ENCODE data around the gene MYH11.

Gene MYH11

GRCh38 chr16:15726715-15727114 lies 130.1 kb downstream of the MYH11 start:
- DNase-seq (ENCODE audit: insufficient read length, low spot score) (no peak), FAIRE-seq (no peak)
- TF ChIP-seq POU2F2 (IDR thresholded peaks at IDR 0.05; ENCODE audit: low read depth, low read length) = no peak
- no peak for TF ChIP-seq POLR2AphosphoS5 (IDR thresholded peaks at IDR 0.05; ENCODE audit: low read depth, low read length)
- no peak for TF ChIP-seq TAF1 (IDR thresholded peaks at IDR 0.05; ENCODE audit: low read depth, low read length)
- no peak for TF ChIP-seq POLR2A (IDR thresholded peaks at IDR 0.05; ENCODE audit: low read depth, low read length)
- no peak for TF ChIP-seq SPI1 (IDR thresholded peaks at IDR 0.05; ENCODE audit: low read depth, low read length)
- TF ChIP-seq PAX5 (IDR thresholded peaks at IDR 0.05; ENCODE audit: insufficient read depth, low read length, severe bottlenecking) = no peak

- DNase-seq (ENCODE audit: insufficient read length, low spot score) = no peak
- TF ChIP-seq POLR2AphosphoS5 (IDR thresholded peaks at IDR 0.05; ENCODE audit: low read depth, low read length) (no peak), SPI1 (IDR thresholded peaks at IDR 0.05; ENCODE audit: low read depth, low read length) (no peak), POU2F2 (IDR thresholded peaks at IDR 0.05; ENCODE audit: low read depth, low read length) (no peak), PAX5 (IDR thresholded peaks at IDR 0.05; ENCODE audit: insufficient read depth, low read length, severe bottlenecking) (no peak), POLR2A (IDR thresholded peaks at IDR 0.05; ENCODE audit: low read depth, low read length) (0 out of 2 replicates have a peak, but pooled peaks have one; percentile 16), TAF1 (IDR thresholded peaks at IDR 0.05; ENCODE audit: low read depth, low read length) (no peak)
- FAIRE-seq = no peak
Observed at GRCh38 chr16:15725641-15726240, 131.1 kb downstream of the MYH11 start.

- DNase-seq (ENCODE audit: insufficient read length, low spot score) = no peak
- no peak; the same call in 1 of the 2 replicates for TF ChIP-seq POLR2AphosphoS5 (IDR thresholded peaks at IDR 0.05; ENCODE audit: low read depth, low read length)
- no peak for FAIRE-seq
Observed at GRCh38 chr16:15723808-15724207, 133.0 kb downstream of the MYH11 start.

- TF ChIP-seq POU2F2 (IDR thresholded peaks at IDR 0.05; ENCODE audit: low read depth, low read length) = no peak
- no peak for TF ChIP-seq SPI1 (IDR thresholded peaks at IDR 0.05; ENCODE audit: low read depth, low read length)
- no peak for DNase-seq (ENCODE audit: insufficient read length, low spot score)
- FAIRE-seq = no peak
Observed at GRCh38 chr16:15721018-15721417, 135.8 kb downstream of the MYH11 start.

GRCh38 chr16:15716694-15717447 lies 140.0 kb downstream of the MYH11 start:
- no peak for DNase-seq (ENCODE audit: insufficient read length, low spot score)
- FAIRE-seq = no peak
- TF ChIP-seq TAF1 (IDR thresholded peaks at IDR 0.05; ENCODE audit: low read depth, low read length) = no peak
- no peak for TF ChIP-seq POLR2A (IDR thresholded peaks at IDR 0.05; ENCODE audit: low read depth, low read length)
- TF ChIP-seq POLR2AphosphoS5 (IDR thresholded peaks at IDR 0.05; ENCODE audit: low read depth, low read length) = no peak
- TF ChIP-seq POU2F2 (IDR thresholded peaks at IDR 0.05; ENCODE audit: low read depth, low read length) = no peak
- no peak for TF ChIP-seq PAX5 (IDR thresholded peaks at IDR 0.05; ENCODE audit: insufficient read depth, low read length, severe bottlenecking)
- TF ChIP-seq SPI1 (IDR thresholded peaks at IDR 0.05; ENCODE audit: low read depth, low read length) = no peak

- TF ChIP-seq PAX5 (IDR thresholded peaks at IDR 0.05; ENCODE audit: insufficient read depth, low read length, severe bottlenecking) = no peak
- TF ChIP-seq POU2F2 (IDR thresholded peaks at IDR 0.05; ENCODE audit: low read depth, low read length) = no peak
- TF ChIP-seq SPI1 (IDR thresholded peaks at IDR 0.05; ENCODE audit: low read depth, low read length) = no peak
- TF ChIP-seq POLR2AphosphoS5 (IDR thresholded peaks at IDR 0.05; ENCODE audit: low read depth, low read length) = no peak
- DNase-seq (ENCODE audit: insufficient read length, low spot score) (no peak), FAIRE-seq (no peak)
Observed at GRCh38 chr16:15715221-15715620, 141.6 kb downstream of the MYH11 start.

- no peak for TF ChIP-seq TAF1 (IDR thresholded peaks at IDR 0.05; ENCODE audit: low read depth, low read length)
- TF ChIP-seq SPI1 (IDR thresholded peaks at IDR 0.05; ENCODE audit: low read depth, low read length) = no peak
- no peak for TF ChIP-seq POU2F2 (IDR thresholded peaks at IDR 0.05; ENCODE audit: low read depth, low read length)
- no peak for TF ChIP-seq POLR2AphosphoS5 (IDR thresholded peaks at IDR 0.05; ENCODE audit: low read depth, low read length)
- TF ChIP-seq PAX5 (IDR thresholded peaks at IDR 0.05; ENCODE audit: insufficient read depth, low read length, severe bottlenecking) = no peak
- no peak for TF ChIP-seq POLR2A (IDR thresholded peaks at IDR 0.05; ENCODE audit: low read depth, low read length)
- DNase-seq (ENCODE audit: insufficient read length, low spot score) (no peak), FAIRE-seq (no peak)
Observed at GRCh38 chr16:15714393-15715172, 142.2 kb downstream of the MYH11 start.

GRCh38 chr16:15708997-15709396 lies 147.8 kb downstream of the MYH11 start:
- DNase-seq (ENCODE audit: insufficient read length, low spot score) (no peak), FAIRE-seq (no peak)
- TF ChIP-seq POLR2A (IDR thresholded peaks at IDR 0.05; ENCODE audit: low read depth, low read length) (no peak), SPI1 (IDR thresholded peaks at IDR 0.05; ENCODE audit: low read depth, low read length) (no peak), POLR2AphosphoS5 (IDR thresholded peaks at IDR 0.05; ENCODE audit: low read depth, low read length) (no peak), POU2F2 (IDR thresholded peaks at IDR 0.05; ENCODE audit: low read depth, low read length) (no peak), PAX5 (IDR thresholded peaks at IDR 0.05; ENCODE audit: insufficient read depth, low read length, severe bottlenecking) (no peak), TAF1 (IDR thresholded peaks at IDR 0.05; ENCODE audit: low read depth, low read length) (no peak)

- FAIRE-seq (no peak), DNase-seq (ENCODE audit: insufficient read length, low spot score) (no peak)
- no peak for TF ChIP-seq POU2F2 (IDR thresholded peaks at IDR 0.05; ENCODE audit: low read depth, low read length)
- no peak for TF ChIP-seq PAX5 (IDR thresholded peaks at IDR 0.05; ENCODE audit: insufficient read depth, low read length, severe bottlenecking)
- TF ChIP-seq POLR2A (IDR thresholded peaks at IDR 0.05; ENCODE audit: low read depth, low read length) = no peak
- no peak; the same call in 1 of the 2 replicates for TF ChIP-seq POLR2AphosphoS5 (IDR thresholded peaks at IDR 0.05; ENCODE audit: low read depth, low read length)
- TF ChIP-seq TAF1 (IDR thresholded peaks at IDR 0.05; ENCODE audit: low read depth, low read length) = no peak
- no peak for TF ChIP-seq SPI1 (IDR thresholded peaks at IDR 0.05; ENCODE audit: low read depth, low read length)
Observed at GRCh38 chr16:15708096-15708495, 148.7 kb downstream of the MYH11 start.

Measured in GM12891 (cell line).